ENCODE data around the gene B3GAT1. TPM values are rescaled to one million over a fixed set of nuclear protein-coding genes. Genes with fewer than 3 reads are reported as not detected.

B3GAT1 gene
- total and polyA plus RNA-seq, 2 of the 13 experiments (the other 11 are each of a cell fraction or from before 2014, with no cell fraction given): not detected

- TF ChIP-seq THAP7 (CRISPR knock-in tag; IDR thresholded peaks at IDR 0.05) (no peak), ZBTB38 (CRISPR knock-in tag; IDR thresholded peaks at IDR 0.05) (no peak), ZNF564 (CRISPR knock-in tag; IDR thresholded peaks at IDR 0.05) (no peak), CEBPG (CRISPR knock-in tag; IDR thresholded peaks at IDR 0.05) (no peak), AFF4 (CRISPR knock-in tag; IDR thresholded peaks at IDR 0.05) (no peak), ZNF777 (CRISPR knock-in tag; IDR thresholded peaks at IDR 0.05) (no peak), ZFY (CRISPR knock-in tag; IDR thresholded peaks at IDR 0.05) (no peak), RERE (CRISPR knock-in tag; IDR thresholded peaks at IDR 0.05; ENCODE audit: low read depth) (no peak), PAWR (CRISPR knock-in tag; IDR thresholded peaks at IDR 0.05; ENCODE audit: borderline replicate concordance) (no peak)
These were observed 34.2 kb downstream of the B3GAT1 start (continued) for GRCh38 chr11:134377876-134378275.
